Activated CD4-positive, alpha-beta T cell treated with anti-CD3 and anti-CD28 coated beads for 36 hours (primary cell): ENCODE data around the gene CNTNAP2. TPM values are rescaled to one million over a fixed set of nuclear protein-coding genes. Genes with fewer than 3 reads are reported as not detected.

Source experiments
- ATAC-seq: fragments of 200-7000 bp; cut with Tn5 transposase; one replicate; pipeline ENCODE4 v1.10.0; 2021; ENCODE audit warnings: mild to moderate bottlenecking, moderate library complexity
- CTCF ChIA-PET: fragments of 350-600 bp; sonication (Branson Sonifier 250); formaldehyde crosslinking; loops from one replicate; lab custom pipeline; 2021; ENCODE audit warnings: antibody characterized with exemption; lab: Charles Lee
- POLR2A ChIA-PET: fragments of 350-600 bp; sonication (Branson Sonifier 250); formaldehyde crosslinking; loops from one replicate; lab custom pipeline; 2021; ENCODE audit warnings: antibody characterized with exemption, inconsistent platforms; lab: Charles Lee
- DNase-seq: peaks from one replicate; pipeline ENCODE4 v3.0.0-alpha.2; 2020
- H3K27ac Mint-ChIP-seq: one replicate; pipeline ENCODE4 v1.8.0; 2021; ENCODE audit warnings: mixed read lengths
- H3K27me3 Mint-ChIP-seq: one replicate; pipeline ENCODE4 v1.8.0; 2021; ENCODE audit warnings: mixed read lengths
- H3K36me3 Mint-ChIP-seq: one replicate; pipeline ENCODE4 v1.8.0; 2021; ENCODE audit warnings: low read depth, mixed read lengths
- H3K4me1 Mint-ChIP-seq: one replicate; pipeline ENCODE4 v1.8.0; 2021; ENCODE audit warnings: mixed read lengths
- H3K4me3 Mint-ChIP-seq: one replicate; pipeline ENCODE4 v1.8.0; 2021; ENCODE audit warnings: mild to moderate bottlenecking, moderate library complexity, mixed read lengths
- H3K9me3 Mint-ChIP-seq: one replicate; pipeline ENCODE4 v1.8.0; 2021; ENCODE audit warnings: low read depth, mixed read lengths
- intact Hi-C, 2 experiments: fragments of 100-400 bp; cut with DNase I in 1 of 2; cut with micrococcal nuclease in 1 of 2; formaldehyde crosslinking; loops; one replicate each; pipeline versions ENCODE4 v1.14.2 to v1.15.1; 2022 to 2024; cut with DNase I, micrococcal nuclease
- total RNA-seq, 2 experiments: library from RNA; stranded (reverse); gene quantifications; one replicate each; pipeline ENCODE4 v1.2.3, GENCODE V29; 2021

The CNTNAP2 gene
- total RNA-seq, 2 experiments from 2014 or later: not detected

DNA sequence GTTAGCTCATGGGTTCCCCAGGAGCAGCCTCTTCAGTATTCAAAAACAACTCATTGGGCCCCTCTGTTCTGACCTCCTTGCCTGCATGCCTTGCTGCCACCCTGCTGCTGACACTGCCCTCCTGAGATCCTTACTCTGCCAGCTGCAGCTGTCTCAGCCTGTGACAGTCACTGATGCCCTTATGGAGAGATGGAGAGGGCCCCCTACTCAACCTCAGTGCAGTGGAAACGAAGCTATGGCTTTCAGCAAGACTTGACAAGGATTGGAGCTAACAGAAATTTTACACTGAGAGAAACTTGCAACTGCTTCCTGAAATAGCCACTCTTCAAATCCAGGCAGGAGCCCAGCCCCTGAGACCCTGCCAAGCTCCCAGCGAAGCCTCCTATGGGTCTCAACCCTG, 1795.7 kb downstream of the CNTNAP2 start:
- CTCF ChIA-PET: no interaction called here
- intact Hi-C loops: no loop called here

DNA sequence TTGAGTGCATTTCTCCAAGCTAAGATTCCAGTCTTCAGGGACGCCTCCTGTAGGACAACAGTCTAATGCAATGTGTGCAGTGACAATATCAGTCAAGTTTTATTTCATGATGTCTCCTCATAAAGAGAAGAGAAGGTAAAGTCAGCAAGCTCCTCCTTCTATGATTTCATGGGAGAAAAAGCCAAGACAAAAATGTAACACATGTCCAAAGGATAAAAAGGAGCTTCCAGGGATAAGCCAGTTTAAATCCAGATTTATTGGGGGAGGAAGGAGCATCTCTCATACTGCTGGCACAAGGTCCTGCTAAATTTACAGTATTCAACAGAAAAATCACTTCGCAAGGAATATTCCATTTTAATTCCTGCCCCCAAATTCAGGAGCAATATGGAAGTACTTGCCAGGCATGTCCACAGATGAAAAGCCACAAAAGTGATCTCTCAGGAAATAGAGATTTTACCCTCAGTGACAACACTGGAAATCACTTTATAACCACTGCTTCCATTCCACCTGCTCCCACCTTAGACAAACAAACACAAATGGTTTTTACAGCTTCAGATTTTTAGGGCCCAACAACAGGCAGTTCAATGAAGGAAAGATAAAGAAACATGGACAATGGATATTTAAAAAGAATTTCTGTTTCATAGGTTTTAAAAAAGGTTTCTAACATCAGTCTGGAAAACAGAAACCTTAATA, 1796.5 kb downstream of the CNTNAP2 start:
- DNase-seq (no peak), ATAC-seq (no peak)
- Mint-ChIP-seq H3K9me3 (no peaks in the 10 kb centered on the region), H3K27ac (no peak overlapping the region), H3K4me1 (no peaks in the 10 kb centered on the region), H3K36me3 (no peaks in the 10 kb centered on the region), H3K27me3 (peaks cover 4% of the 10 kb centered on the region), H3K4me3 (no peak overlapping the region)
- POLR2A ChIA-PET: no interaction called here
- CTCF ChIA-PET: no interaction called here
- intact Hi-C loops: no loop called here

More for the DNA sequence above, 1795.7 kb downstream of the CNTNAP2 start:
- no peaks in the 10 kb centered on the region for H3K9me3 Mint-ChIP-seq
- no peak for ATAC-seq
- H3K27ac Mint-ChIP-seq: no peak overlapping the region
- POLR2A ChIA-PET: no interaction called here
- H3K36me3 Mint-ChIP-seq: no peaks in the 10 kb centered on the region
- no peaks in the 10 kb centered on the region for H3K4me1 Mint-ChIP-seq
- peaks cover 4% of the 10 kb centered on the region for H3K27me3 Mint-ChIP-seq
- no peak overlapping the region for H3K4me3 Mint-ChIP-seq
- no peak for DNase-seq

DNA sequence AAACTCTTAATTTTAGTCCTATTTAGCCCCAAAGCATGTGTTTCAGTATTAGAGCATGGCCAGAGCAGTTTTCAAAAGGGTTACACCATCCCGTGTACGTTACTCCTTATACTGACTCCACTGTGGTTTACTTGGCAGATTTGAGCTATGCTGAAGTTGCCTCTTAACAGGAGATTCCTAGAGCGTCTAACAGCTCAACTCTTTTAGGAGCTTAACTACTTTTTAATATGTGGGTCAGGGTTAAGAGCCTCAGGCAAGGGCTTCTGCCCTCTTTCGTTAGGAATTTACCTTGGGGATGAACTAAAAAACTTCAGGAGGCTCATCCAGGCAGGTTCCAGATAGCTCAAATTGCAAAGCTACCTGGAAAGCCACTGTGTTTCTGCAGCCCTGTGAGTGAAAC, 1799.2 kb downstream of the CNTNAP2 start:
- Mint-ChIP-seq H3K4me3 (no peak overlapping the region), H3K4me1 (no peaks in the 10 kb centered on the region), H3K27ac (no peak overlapping the region), H3K9me3 (no peaks in the 10 kb centered on the region), H3K27me3 (no peaks in the 10 kb centered on the region), H3K36me3 (no peaks in the 10 kb centered on the region)
- CTCF ChIA-PET: interaction anchor here (0.5 to 0.9 kb wide), 2 partner anchors 10 to 30 kb away, joined by 3 read pairs; no protein-coding TSS in a partner anchor
- intact Hi-C loops: no loop called here
- POLR2A ChIA-PET: no interaction called here
- DNase-seq (no peak), ATAC-seq (no peak)

DNA sequence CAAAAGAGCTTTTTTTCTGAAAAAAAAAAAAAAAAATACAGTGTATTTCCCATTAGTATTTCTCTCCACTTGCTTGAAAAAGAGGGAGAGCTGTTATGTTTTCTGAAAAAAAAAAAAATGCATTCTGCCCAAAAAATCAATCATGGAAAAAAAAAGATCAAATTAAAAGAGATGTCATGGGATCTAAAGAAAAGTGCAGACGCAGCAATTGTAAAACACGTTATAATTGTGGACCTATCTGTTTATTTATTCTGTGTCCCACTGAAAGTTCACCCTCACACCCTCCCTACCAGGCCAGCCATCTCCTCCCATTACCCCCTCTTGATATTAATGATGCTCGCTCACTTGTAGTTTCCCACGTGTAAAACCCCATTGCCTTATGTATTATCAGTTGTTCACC, 1800.0 kb downstream of the CNTNAP2 start:
- intact Hi-C loops: no loop called here
- no peaks in the 10 kb centered on the region for H3K27me3 Mint-ChIP-seq
- DNase-seq (no peak), ATAC-seq (no peak)
- no peaks in the 10 kb centered on the region for H3K9me3 Mint-ChIP-seq
- no peak overlapping the region for H3K4me3 Mint-ChIP-seq
- no peaks in the 10 kb centered on the region for H3K36me3 Mint-ChIP-seq
- ChIA-PET POLR2A (no interaction called here), CTCF (no interaction called here)
- H3K27ac Mint-ChIP-seq: no peak overlapping the region
- H3K4me1 Mint-ChIP-seq: no peaks in the 10 kb centered on the region

DNA sequence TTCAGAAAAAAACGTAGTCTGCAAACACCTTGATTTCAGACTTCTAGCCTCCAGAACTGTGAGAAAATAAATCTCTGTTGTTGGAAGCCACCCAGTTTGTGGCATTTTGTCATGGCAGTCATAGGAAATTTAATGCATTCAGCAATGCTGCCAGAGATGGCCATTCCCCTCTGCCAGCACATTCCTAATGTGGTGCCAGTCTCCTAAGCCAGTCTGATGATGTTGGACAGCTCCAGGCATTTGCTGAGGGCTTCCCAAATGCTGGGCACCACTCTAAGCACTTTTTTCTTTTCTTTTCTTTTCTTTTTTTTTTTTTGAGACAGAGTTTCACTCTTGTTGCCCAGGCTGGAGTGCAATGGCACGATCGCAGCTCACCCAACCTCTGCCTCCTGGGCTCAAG, 1807.2 kb downstream of the CNTNAP2 start:
- Mint-ChIP-seq H3K4me3 (no peak overlapping the region), H3K9me3 (peaks cover 4% of the 10 kb centered on the region), H3K27ac (no peak overlapping the region), H3K27me3 (no peaks in the 10 kb centered on the region), H3K4me1 (no peaks in the 10 kb centered on the region), H3K36me3 (no peaks in the 10 kb centered on the region)
- intact Hi-C loops: no loop called here
- DNase-seq (no peak), ATAC-seq (no peak)
- ChIA-PET CTCF (interaction anchor here (0.7 kb wide), 1 partner anchor 542 kb away, joined by 3 read pairs; no protein-coding TSS in a partner anchor), POLR2A (no interaction called here)

DNA sequence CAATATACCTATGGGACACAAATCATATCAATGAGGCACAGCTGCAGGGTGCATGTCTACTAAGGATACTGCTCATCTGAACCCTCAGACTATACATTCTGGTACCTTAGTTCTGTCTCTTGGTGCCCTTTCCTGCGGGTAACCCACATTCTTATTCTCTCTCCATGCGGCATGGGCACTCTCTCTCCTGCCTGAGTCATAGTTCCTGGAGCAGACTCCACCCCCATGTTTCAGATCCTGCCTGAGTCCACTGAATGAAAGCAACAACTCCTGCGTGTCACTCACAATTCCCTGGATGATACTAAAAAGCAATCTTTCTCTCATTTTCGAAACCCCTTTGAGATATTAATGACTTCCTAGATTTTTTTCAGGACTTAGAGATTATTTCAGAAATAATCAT, 1820.8 kb downstream of the CNTNAP2 start:
- Mint-ChIP-seq H3K27me3 (no peaks in the 10 kb centered on the region), H3K36me3 (no peaks in the 10 kb centered on the region), H3K4me1 (no peaks in the 10 kb centered on the region), H3K27ac (no peak overlapping the region), H3K9me3 (peaks cover 6% of the 10 kb centered on the region), H3K4me3 (no peak overlapping the region)
- ChIA-PET POLR2A (no interaction called here), CTCF (no interaction called here)
- intact Hi-C loops: no loop called here
- DNase-seq: no peak
- no peak for ATAC-seq

DNA sequence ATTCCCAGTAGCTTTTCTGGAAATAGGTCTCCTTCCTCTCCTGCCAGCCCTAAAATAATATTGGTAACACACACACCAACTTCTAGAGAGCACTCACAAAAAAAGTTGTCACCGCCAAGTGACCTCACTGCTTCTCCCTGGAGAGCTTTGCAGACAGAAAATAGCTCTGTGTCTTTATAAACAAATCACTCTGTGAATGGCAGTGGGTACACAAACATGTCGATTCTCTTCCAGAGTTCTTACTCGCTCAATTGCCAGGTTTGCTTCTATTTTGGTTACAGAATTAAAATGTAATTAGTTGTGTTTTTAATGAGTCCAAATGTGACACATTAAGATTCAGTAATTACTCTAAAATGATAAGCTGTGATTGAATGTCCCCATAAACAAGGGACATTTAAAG, 1824.8 kb downstream of the CNTNAP2 start:
- Mint-ChIP-seq H3K4me1 (no peaks in the 10 kb centered on the region), H3K27ac (no peak overlapping the region), H3K4me3 (no peak overlapping the region), H3K36me3 (no peaks in the 10 kb centered on the region), H3K27me3 (no peaks in the 10 kb centered on the region), H3K9me3 (peaks cover 1% of the 10 kb centered on the region)
- intact Hi-C loops: no loop called here
- ATAC-seq (no peak), DNase-seq (no peak)
- ChIA-PET POLR2A (no interaction called here), CTCF (no interaction called here)

DNA sequence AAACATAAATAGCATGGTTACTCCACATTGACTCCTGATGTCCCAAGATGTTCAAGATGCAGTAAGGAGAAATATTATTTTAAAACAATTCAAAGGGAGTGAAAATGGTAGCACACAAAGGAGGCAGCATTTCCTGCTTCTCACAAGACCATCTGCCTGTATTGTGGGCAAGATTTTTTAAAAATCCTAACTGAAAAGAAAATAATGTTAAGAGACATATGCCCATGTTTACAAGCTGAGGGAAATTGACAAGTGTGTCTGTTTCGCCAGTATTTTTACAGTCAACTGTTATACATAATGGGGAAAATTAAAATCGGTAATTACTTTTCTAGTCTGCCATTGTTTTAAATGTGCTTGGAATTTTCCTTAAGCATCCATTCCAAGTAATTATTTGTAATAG, 1827.7 kb downstream of the CNTNAP2 start:
- ATAC-seq: no peak
- intact Hi-C loops: no loop called here
- H3K4me3 Mint-ChIP-seq: no peak overlapping the region
- ChIA-PET POLR2A (no interaction called here), CTCF (no interaction called here)
- H3K27me3 Mint-ChIP-seq: no peaks in the 10 kb centered on the region
- no peak overlapping the region for H3K27ac Mint-ChIP-seq
- H3K9me3 Mint-ChIP-seq: peaks cover 1% of the 10 kb centered on the region
- DNase-seq: no peak
- no peaks in the 10 kb centered on the region for H3K36me3 Mint-ChIP-seq
- no peaks in the 10 kb centered on the region for H3K4me1 Mint-ChIP-seq

DNA sequence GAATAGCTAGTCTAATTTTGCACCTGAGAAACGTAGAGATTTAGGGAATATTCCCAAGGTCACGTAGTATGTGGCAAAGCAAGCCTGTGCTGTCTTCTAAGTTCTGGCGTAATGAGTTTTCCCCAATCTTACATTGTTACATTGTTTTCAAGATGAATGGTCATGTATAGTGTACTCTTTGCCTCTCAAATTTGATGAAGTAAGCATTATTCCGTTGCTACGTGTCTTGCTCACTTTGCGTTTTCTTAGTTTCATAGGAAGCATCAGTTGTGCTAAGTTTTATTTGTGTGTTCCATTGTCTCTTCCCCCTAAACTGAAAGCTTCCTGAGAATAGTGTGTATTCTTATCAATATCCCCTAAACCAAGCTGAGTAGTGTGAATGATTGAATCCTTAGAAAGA, 1836.3 kb downstream of the CNTNAP2 start:
- POLR2A ChIA-PET: no interaction called here
- Mint-ChIP-seq H3K36me3 (no peaks in the 10 kb centered on the region), H3K27me3 (no peaks in the 10 kb centered on the region), H3K4me1 (no peaks in the 10 kb centered on the region), H3K9me3 (no peaks in the 10 kb centered on the region), H3K4me3 (no peak overlapping the region), H3K27ac (no peak overlapping the region)
- intact Hi-C loops: no loop called here
- CTCF ChIA-PET: interaction anchor here (0.6 kb wide), 1 partner anchor 256 kb away, joined by 3 read pairs; no protein-coding TSS in a partner anchor
- DNase-seq (no peak), ATAC-seq (no peak)

DNA sequence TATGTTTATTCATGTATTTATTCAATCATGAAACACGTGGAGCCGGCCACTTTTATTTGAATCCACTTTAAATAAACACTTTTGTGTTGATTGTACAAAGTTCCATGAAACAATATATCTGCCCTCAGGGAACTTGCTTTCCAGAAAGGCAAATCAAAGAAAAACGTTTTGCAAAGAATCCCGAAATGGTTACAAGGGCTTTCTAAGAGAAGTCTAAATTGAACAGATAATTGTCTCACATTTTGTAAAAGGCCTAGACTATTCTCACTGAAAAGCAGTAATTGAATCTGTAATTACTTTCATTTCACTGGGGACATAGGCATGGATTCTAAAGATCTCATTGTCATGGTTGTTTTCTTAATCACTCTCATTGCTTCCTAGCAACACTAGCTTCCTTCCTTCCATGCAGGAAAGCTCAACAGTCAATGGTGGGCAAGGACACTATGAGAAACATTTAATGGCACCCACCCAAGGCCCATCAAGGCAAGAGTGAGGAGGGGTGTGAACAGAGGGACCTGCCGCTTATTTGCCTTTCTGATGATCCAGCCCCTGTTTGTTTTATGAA, 1851.5 kb downstream of the CNTNAP2 start:
- Mint-ChIP-seq H3K36me3 (no peaks in the 10 kb centered on the region), H3K27ac (no peak overlapping the region), H3K27me3 (peaks cover 2% of the 10 kb centered on the region), H3K4me1 (no peaks in the 10 kb centered on the region), H3K4me3 (no peak overlapping the region), H3K9me3 (no peaks in the 10 kb centered on the region)
- no peak for DNase-seq
- ATAC-seq: no peak
- POLR2A ChIA-PET: no interaction called here
- intact Hi-C loops: no loop called here
- CTCF ChIA-PET: interaction anchor here (1.1 kb wide), 1 partner anchor 10 kb away, joined by 3 read pairs; no protein-coding TSS in a partner anchor

DNA sequence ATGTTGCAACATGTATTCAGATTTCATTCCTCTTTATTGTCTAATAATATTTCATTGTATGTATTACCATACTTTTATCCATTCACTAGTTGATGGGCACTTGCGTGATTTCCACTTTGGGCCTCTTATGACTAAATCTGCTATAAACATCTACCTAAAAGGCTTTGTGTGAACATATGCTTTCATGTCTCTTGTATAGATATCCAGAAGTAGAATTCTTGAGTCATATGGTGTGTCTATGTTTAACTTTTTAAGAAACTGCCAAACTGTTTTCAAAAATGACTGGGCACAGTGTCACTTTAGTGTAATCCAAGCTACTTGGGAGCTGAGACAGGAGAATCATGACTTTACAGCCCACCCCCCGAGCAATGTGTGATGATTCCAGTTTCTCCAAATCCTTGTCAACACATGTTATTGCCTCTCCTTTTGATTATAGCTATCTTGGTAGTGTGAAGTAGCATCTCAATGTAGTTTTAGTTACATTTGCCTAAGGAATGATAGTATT, 1855.1 kb downstream of the CNTNAP2 start:
- ATAC-seq (no peak), DNase-seq (no peak)
- H3K27ac Mint-ChIP-seq: no peak overlapping the region
- no peaks in the 10 kb centered on the region for H3K9me3 Mint-ChIP-seq
- no peaks in the 10 kb centered on the region for H3K36me3 Mint-ChIP-seq
- no peak overlapping the region for H3K4me3 Mint-ChIP-seq
- ChIA-PET POLR2A (no interaction called here), CTCF (no interaction called here)
- H3K27me3 Mint-ChIP-seq: no peaks in the 10 kb centered on the region
- intact Hi-C loops: no loop called here
- no peaks in the 10 kb centered on the region for H3K4me1 Mint-ChIP-seq

DNA sequence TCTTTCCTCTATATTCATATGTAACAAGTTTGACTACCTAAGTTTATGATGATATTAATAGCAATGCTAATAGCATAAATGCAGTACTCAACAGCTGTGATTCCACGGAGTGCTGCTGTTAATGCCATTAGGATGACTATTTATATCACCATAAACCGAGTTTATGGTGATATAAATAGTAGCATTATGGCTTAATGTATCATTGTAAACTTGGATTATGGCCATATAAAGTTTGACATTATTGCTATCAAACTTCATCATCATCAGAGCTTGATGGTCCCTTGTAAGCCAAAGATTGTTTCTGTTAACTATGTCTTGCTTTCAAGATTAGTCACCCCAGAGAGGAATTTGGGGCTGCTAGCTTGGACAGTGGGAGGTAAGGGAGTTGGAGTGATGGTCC, 1861.6 kb downstream of the CNTNAP2 start:
- Mint-ChIP-seq H3K4me3 (no peak overlapping the region), H3K4me1 (peaks cover 3% of the 10 kb centered on the region), H3K9me3 (no peaks in the 10 kb centered on the region), H3K27me3 (peaks cover 3% of the 10 kb centered on the region), H3K27ac (no peak overlapping the region), H3K36me3 (no peaks in the 10 kb centered on the region)
- intact Hi-C loops: no loop called here
- ChIA-PET POLR2A (no interaction called here), CTCF (no interaction called here)
- ATAC-seq (no peak), DNase-seq (no peak)
